HG02678 (cell line): ENCODE measurements around the gene ZNF43.
"Not testable (repeated sequence)": the region's sequence is repeated elsewhere in the genome, so short reads cannot be mapped to it uniquely, and the experiment has no call there.

ENCODE experiments used
- ATAC-seq: cut with Tn5 transposase; IDR thresholded peaks from one replicate; pipeline ENCODE4 v1.9.1; 2021; ENCODE audit warnings: mild to moderate bottlenecking, moderate library complexity; ENCODE audit not compliant: unreplicated experiment

Gene ZNF43

GRCh38 chr19:21812448-21812847 is 23.5 kb downstream of the ZNF43 start:
- ATAC-seq, result no peak

- not testable (repeated sequence) for ATAC-seq
Observed at GRCh38 chr19:21808400-21809000, 27.5 kb downstream of the ZNF43 start.

GRCh38 chr19:21789466-21790085 is 46.4 kb downstream of the ZNF43 start:
- ATAC-seq, result no peak

GRCh38 chr19:21786936-21787335 is 49.0 kb downstream of the ZNF43 start:
- no peak for ATAC-seq

GRCh38 chr19:21775792-21776191 is 60.2 kb downstream of the ZNF43 start:
- not testable (repeated sequence) for ATAC-seq

GRCh38 chr19:21767065-21767800 is 68.7 kb downstream of the ZNF43 start, which contains the start of gene ZNF100:
TSS of gene ZNF100 (minus strand) at chr19:21767579. CDS start at chr19:21767429, 150 bp downstream.
- peak; percentile 97 for ATAC-seq

GRCh38 chr19:21766705-21767064 is 69.3 kb downstream of the ZNF43 start:
- ATAC-seq, result peak; percentile 6

GRCh38 chr19:21765151-21765550 is 70.8 kb downstream of the ZNF43 start:
- no peak for ATAC-seq

GRCh38 chr19:21761547-21761946 is 74.4 kb downstream of the ZNF43 start:
- ATAC-seq, result not testable (repeated sequence)

GRCh38 chr19:21758296-21758695 is 77.7 kb downstream of the ZNF43 start:
- no peak for ATAC-seq

GRCh38 chr19:21755555-21755954 is 80.4 kb downstream of the ZNF43 start:
- ATAC-seq, result not testable (repeated sequence)
